NCI-H128 (cell line): ENCODE results near the gene EN1.
A peak's percentile ranks its signal among the peaks of the same experiment; 100 is the strongest.

ENCODE experiments used
- DNase-seq: peaks from one replicate; lab custom pipeline; 2025; ENCODE audit not compliant: unreplicated experiment; lab: John Stamatoyannopoulos, UW

EN1 gene

GRCh38 chr2:118846953-118847761, at the start of gene EN1:
Gene EN1 (minus strand): TSS chr2:118847648. CDS start chr2:118847167, 481 bp downstream.
- no peak for DNase-seq

GRCh38 chr2:118893100-118893499, 45.7 kb upstream of the EN1 start:
- no peak for DNase-seq

- no peak for DNase-seq
Measured at GRCh38 chr2:118889995-118890394, 42.5 kb upstream of the EN1 start.

- DNase-seq, result no peak
Measured at GRCh38 chr2:118883792-118884191, 36.3 kb upstream of the EN1 start.

GRCh38 chr2:118882693-118883336, 35.4 kb upstream of the EN1 start:
- DNase-seq, result peak; percentile 17

- peak; percentile 23 for DNase-seq
Measured at GRCh38 chr2:118881490-118882129, 34.2 kb upstream of the EN1 start.

GRCh38 chr2:118880501-118880900, 33.1 kb upstream of the EN1 start:
- DNase-seq, result no peak

GRCh38 chr2:118878531-118879149, 31.2 kb upstream of the EN1 start:
- DNase-seq, result no peak

GRCh38 chr2:118875318-118875717, 27.9 kb upstream of the EN1 start:
- DNase-seq, result no peak

- no peak for DNase-seq
Measured at GRCh38 chr2:118874324-118874723, 26.9 kb upstream of the EN1 start.

- DNase-seq, result no peak
Measured at GRCh38 chr2:118865106-118865505, 17.7 kb upstream of the EN1 start.

- DNase-seq, result no peak
Measured at GRCh38 chr2:118864207-118864606, 16.8 kb upstream of the EN1 start.

- no peak for DNase-seq
Measured at GRCh38 chr2:118861731-118862130, 14.3 kb upstream of the EN1 start.

GRCh38 chr2:118861242-118861641, 13.8 kb upstream of the EN1 start:
- no peak for DNase-seq

- DNase-seq, result no peak
Measured at GRCh38 chr2:118860506-118860905, 13.1 kb upstream of the EN1 start.

GRCh38 chr2:118859157-118859770, 11.8 kb upstream of the EN1 start:
- DNase-seq, result no peak

GRCh38 chr2:118858485-118859156, 11.2 kb upstream of the EN1 start:
- DNase-seq, result no peak

- no peak for DNase-seq
Measured at GRCh38 chr2:118857677-118858484, 10.4 kb upstream of the EN1 start.

GRCh38 chr2:118856978-118857676, 9.7 kb upstream of the EN1 start:
- no peak for DNase-seq
